Activated naive CD8-positive, alpha-beta T cell treated with anti-CD3 and anti-CD28 coated beads, Interleukin-2, amount 50 U/mL, for 16 hours (primary cell): ENCODE measurements around the gene EPS8.
"Not testable (repeated sequence)": the region's sequence is repeated elsewhere in the genome, so short reads cannot be mapped to it uniquely, and the experiment has no call there.

Experiments
- DNase-seq: peaks from one replicate; pipeline ENCODE4 v3.0.0-alpha.2; 2020; ENCODE audit warnings: low read depth, low spot score

The EPS8 gene

GRCh38 chr12:15650399-15651128, 138.6 kb downstream of the EPS8 start:
- no peak for DNase-seq

- no peak for DNase-seq
Measured at GRCh38 chr12:15649347-15649746, 139.8 kb downstream of the EPS8 start.

- DNase-seq, result no peak
Measured at GRCh38 chr12:15648558-15648957, 140.6 kb downstream of the EPS8 start.

GRCh38 chr12:15646581-15646980, 142.6 kb downstream of the EPS8 start:
- DNase-seq, result no peak

- DNase-seq, result no peak
Measured at GRCh38 chr12:15644700-15645099, 144.5 kb downstream of the EPS8 start.

GRCh38 chr12:15638231-15638630, 151.0 kb downstream of the EPS8 start:
- DNase-seq, result no peak

- no peak for DNase-seq
Measured at GRCh38 chr12:15636060-15636890, 152.9 kb downstream of the EPS8 start.

- DNase-seq, result no peak
Measured at GRCh38 chr12:15634010-15634683, 155.0 kb downstream of the EPS8 start.

GRCh38 chr12:15633201-15633600, 156.0 kb downstream of the EPS8 start:
- DNase-seq, result no peak

GRCh38 chr12:15632708-15633107, 156.5 kb downstream of the EPS8 start:
- no peak for DNase-seq

- no peak for DNase-seq
Measured at GRCh38 chr12:15631007-15631715, 158.0 kb downstream of the EPS8 start.

GRCh38 chr12:15629761-15630160, 159.4 kb downstream of the EPS8 start:
- DNase-seq, result no peak

GRCh38 chr12:15629108-15629507, 160.1 kb downstream of the EPS8 start:
- no peak for DNase-seq

GRCh38 chr12:15627995-15628945, 160.9 kb downstream of the EPS8 start:
- no peak for DNase-seq

- no peak for DNase-seq
Measured at GRCh38 chr12:15625075-15625474, 164.1 kb downstream of the EPS8 start.

GRCh38 chr12:15620741-15621539, 168.2 kb downstream of the EPS8 start:
- no peak for DNase-seq

GRCh38 chr12:15616495-15616894, 172.7 kb downstream of the EPS8 start:
- DNase-seq, result not testable (repeated sequence)

- no peak for DNase-seq
Measured at GRCh38 chr12:15613981-15614380, 175.2 kb downstream of the EPS8 start.

GRCh38 chr12:15608941-15609340, 180.2 kb downstream of the EPS8 start:
- no peak for DNase-seq

GRCh38 chr12:15608406-15608805, 180.8 kb downstream of the EPS8 start:
- no peak for DNase-seq
